WTC11 (cell line): ENCODE measurements around the gene TSEN54. TPM values are rescaled to one million over a fixed set of nuclear protein-coding genes. Genes with fewer than 3 reads are reported as not detected.

ENCODE experiments used
- ATAC-seq: fragments of 200-7000 bp; cut with Tn5 transposase; 2 replicates; pipeline ENCODE4 v1.10.0; 2021; ENCODE audit warnings: mild to moderate bottlenecking, moderate library complexity
- CTCF ChIA-PET: fragments of 300-600 bp; sonication (Branson Sonifier 250); formaldehyde crosslinking; loops from one replicate; lab custom pipeline; 2021; ENCODE audit warnings: antibody characterized with exemption; lab: Charles Lee
- POLR2A ChIA-PET: fragments of 350-600 bp; sonication (Branson Sonifier 250); formaldehyde crosslinking; loops from one replicate; lab custom pipeline; 2021; ENCODE audit warnings: antibody characterized with exemption; lab: Charles Lee
- DNase-seq: peaks from one replicate; pipeline ENCODE4 v3.0.0; 2021; ENCODE audit warnings: low spot score
- H3K27ac Mint-ChIP-seq: 2 replicates; pipeline ENCODE4 v1.8.0; 2021; ENCODE audit warnings: mixed read lengths
- H3K27me3 Mint-ChIP-seq: 2 replicates; pipeline ENCODE4 v1.8.0; 2021; ENCODE audit warnings: low read depth, mild to moderate bottlenecking, moderate library complexity, mixed read lengths
- H3K36me3 Mint-ChIP-seq: 2 replicates; pipeline ENCODE4 v1.8.0; 2021; ENCODE audit warnings: mixed read lengths
- H3K4me1 Mint-ChIP-seq: 2 replicates; pipeline ENCODE4 v1.8.0; 2022; ENCODE audit warnings: mixed read lengths
- H3K4me3 Mint-ChIP-seq: 2 replicates; pipeline ENCODE4 v1.8.0; 2021; ENCODE audit warnings: mild to moderate bottlenecking, moderate library complexity, mixed read lengths
- H3K9me3 Mint-ChIP-seq: 2 replicates; pipeline ENCODE4 v1.8.0; 2021; ENCODE audit warnings: mixed read lengths
- AR ChIP-seq: fragments of 250-450 bp; sonication (Bioruptor Pico); IDR thresholded peaks from 2 replicates; pipeline ENCODE4 v1.9.0; 2021; ENCODE audit warnings: mild to moderate bottlenecking
- ATF2 ChIP-seq: sonication (generic); formaldehyde crosslinking; IDR thresholded peaks from 2 replicates; pipeline ENCODE4 v1.8.1; 2022; ENCODE audit warnings: low read depth, missing genetic modification reagents, borderline replicate concordance
- CREB1 ChIP-seq: sonication (generic); formaldehyde crosslinking; IDR thresholded peaks from 2 replicates; pipeline ENCODE4 v1.8.0; 2023; ENCODE audit warnings: mild to moderate bottlenecking, missing genetic modification reagents
- CTCF ChIP-seq: fragments of 200-600 bp; IDR thresholded peaks from 2 replicates; pipeline ENCODE4 v1.8.0; 2022; ENCODE audit warnings: antibody characterized with exemption
- ELF4 ChIP-seq: sonication (generic); formaldehyde crosslinking; IDR thresholded peaks from 2 replicates; pipeline ENCODE4 v1.8.1; 2022; ENCODE audit warnings: low read depth, mild to moderate bottlenecking, moderate library complexity, missing genetic modification reagents
- EMX1 ChIP-seq: fragments of 250-450 bp; sonication (Bioruptor Pico); IDR thresholded peaks from 2 replicates; pipeline ENCODE4 v1.8.0; 2021; ENCODE audit warnings: mild to moderate bottlenecking
- FOXK1 ChIP-seq: sonication (generic); formaldehyde crosslinking; IDR thresholded peaks from 2 replicates; pipeline ENCODE4 v1.8.0; 2022; ENCODE audit warnings: mild to moderate bottlenecking, moderate library complexity, missing genetic modification reagents
- IRF2 ChIP-seq: sonication (generic); formaldehyde crosslinking; IDR thresholded peaks from 2 replicates; pipeline ENCODE4 v1.8.0; 2022; ENCODE audit warnings: low read depth, missing genetic modification reagents, borderline replicate concordance
- MAX ChIP-seq: sonication (generic); formaldehyde crosslinking; IDR thresholded peaks from 2 replicates; pipeline ENCODE4 v1.8.0; 2022; ENCODE audit warnings: mild to moderate bottlenecking, missing genetic modification reagents
- NR3C1 ChIP-seq: sonication (generic); formaldehyde crosslinking; conservative IDR thresholded peaks from 2 replicates; pipeline ENCODE4 v1.8.1; 2023; ENCODE audit warnings: low read depth, mild to moderate bottlenecking, missing genetic modification reagents
- OVOL2 ChIP-seq: fragments of 250-450 bp; sonication (Bioruptor Pico); IDR thresholded peaks from 2 replicates; pipeline ENCODE4 v1.9.0; 2021; ENCODE audit warnings: mild to moderate bottlenecking, borderline replicate concordance
- PRDM15 ChIP-seq: sonication (generic); formaldehyde crosslinking; IDR thresholded peaks from 2 replicates; pipeline ENCODE4 v1.8.0; 2022; ENCODE audit warnings: missing genetic modification reagents
- SMAD3 ChIP-seq: sonication (generic); formaldehyde crosslinking; IDR thresholded peaks from 2 replicates; pipeline ENCODE4 v1.8.0; 2022; ENCODE audit warnings: missing genetic modification reagents, mild to moderate bottlenecking, borderline replicate concordance
- SMAD4 ChIP-seq: sonication (generic); formaldehyde crosslinking; IDR thresholded peaks from 2 replicates; pipeline ENCODE4 v1.8.0; 2022; ENCODE audit warnings: mild to moderate bottlenecking, missing genetic modification reagents
- TEAD4 ChIP-seq: sonication (generic); formaldehyde crosslinking; IDR thresholded peaks from 2 replicates; pipeline ENCODE4 v1.8.0; 2022; ENCODE audit warnings: mild to moderate bottlenecking, missing genetic modification reagents
- USF1 ChIP-seq: sonication (generic); formaldehyde crosslinking; IDR thresholded peaks from 2 replicates; pipeline ENCODE4 v1.8.0; 2022; ENCODE audit warnings: mild to moderate bottlenecking, missing genetic modification reagents
- USF2 ChIP-seq: sonication (generic); formaldehyde crosslinking; IDR thresholded peaks from 2 replicates; pipeline ENCODE4 v1.8.1; 2023; ENCODE audit warnings: mild to moderate bottlenecking, missing genetic modification reagents, moderate library complexity
- ZNF121 ChIP-seq: sonication (generic); formaldehyde crosslinking; IDR thresholded peaks from 2 replicates; pipeline ENCODE4 v1.8.0; 2023; ENCODE audit warnings: missing genetic modification reagents
- ZNF263 ChIP-seq: sonication (generic); formaldehyde crosslinking; IDR thresholded peaks from 2 replicates; pipeline ENCODE4 v1.8.1; 2022; ENCODE audit warnings: low read depth, mild to moderate bottlenecking, moderate library complexity, missing genetic modification reagents
- ZNF317 ChIP-seq: sonication (generic); formaldehyde crosslinking; IDR thresholded peaks from 2 replicates; pipeline ENCODE4 v1.8.1; 2023; ENCODE audit warnings: low read depth, mild to moderate bottlenecking, moderate library complexity, missing genetic modification reagents, borderline replicate concordance
- ZNF423 ChIP-seq: fragments of 250-450 bp; sonication (Bioruptor Pico); IDR thresholded peaks from 2 replicates; pipeline ENCODE4 v2.1.2; 2022; ENCODE audit warnings: mild to moderate bottlenecking, moderate library complexity
- ZNF512 ChIP-seq: sonication (generic); formaldehyde crosslinking; IDR thresholded peaks from 2 replicates; pipeline ENCODE4 v1.8.1; 2022; ENCODE audit warnings: missing genetic modification reagents, borderline replicate concordance
- total RNA-seq: library from RNA; stranded (reverse); gene quantifications from 3 replicates; pipeline ENCODE4 v1.2.3, GENCODE V29; 2021

TSEN54 gene
- total RNA-seq, 1 experiment from 2014 or later, result 53.4 TPM

- peak; percentile 81 for TF ChIP-seq USF1
- TF ChIP-seq IRF2 (CRISPR knock-in tag), result no peak
- TF ChIP-seq PRDM15 (CRISPR knock-in tag), result no peak
- TF ChIP-seq MAX (CRISPR knock-in tag), result peak; percentile 53; the same call in 1 of the 2 replicates
- TF ChIP-seq SMAD4, result 0 out of 2 replicates have a peak, but pooled peaks have one; percentile 42
- TF ChIP-seq ATF2, result no peak
- no peak for TF ChIP-seq TEAD4
- TF ChIP-seq AR, result no peak
- TF ChIP-seq EMX1 (CRISPR knock-in tag), result no peak
- TF ChIP-seq SMAD3 (CRISPR knock-in tag), result 0 out of 2 replicates have a peak, but pooled peaks have one; percentile 45
- TF ChIP-seq ZNF423 (CRISPR knock-in tag), result no peak
Measured at GRCh38 chr17:75549246-75550138, 33.2 kb downstream of the TSEN54 start (continued).

- Mint-ChIP-seq H3K9me3 (no peaks in the 10 kb centered on the region), H3K27me3 (no peaks in the 10 kb centered on the region), H3K27ac (peak overlapping the region; percentile 95), H3K4me3 (peak overlapping the region; percentile 62), H3K4me1 (peaks cover 31% of the 10 kb centered on the region), H3K36me3 (peaks cover 7% of the 10 kb centered on the region; the same call in 1 of the 2 replicates)
- peak; percentile 49; the same call in 1 of the 2 replicates for ATAC-seq
- ChIA-PET POLR2A (interaction anchor here (1.1 to 1.8 kb wide), 2 partner anchors 25 to 34 kb away, joined by 3 to 9 read pairs; partner anchors contain the start of genes LLGL2 and TSEN54), CTCF (interaction anchor here (0.6 to 3.5 kb wide), 14 partner anchors 15 to 310 kb away, joined by 3 to 19 read pairs (median 5); partner anchors contain the start of genes LLGL2, MIF4GD, MYO15B and SLC25A19)
- no peak for DNase-seq
- TF ChIP-seq ZNF263 (CRISPR knock-in tag) (no peak), ZNF317 (CRISPR knock-in tag) (no peak), CTCF (no peak), OVOL2 (CRISPR knock-in tag) (no peak), USF2 (CRISPR knock-in tag) (no peak), ELF4 (CRISPR knock-in tag) (no peak), FOXK1 (CRISPR knock-in tag) (no peak), CREB1 (CRISPR knock-in tag) (no peak), ZNF512 (CRISPR knock-in tag) (no peak), NR3C1 (no peak), ZNF121 (CRISPR knock-in tag) (no peak), ZNF423 (CRISPR knock-in tag) (no peak), SMAD3 (CRISPR knock-in tag) (no peak)
Measured at GRCh38 chr17:75550139-75550465, 33.8 kb downstream of the TSEN54 start.
